ENCODE data around the gene CNBD2. TPM values are rescaled to one million over a fixed set of nuclear protein-coding genes. Genes with fewer than 3 reads are reported as not detected.
"Not testable (repeated sequence)": the region's sequence is repeated elsewhere in the genome, so short reads cannot be mapped to it uniquely, and the experiment has no call there.

The CNBD2 gene
- polyA plus RNA-seq, 1 experiment, result 2.4 TPM

DNA sequence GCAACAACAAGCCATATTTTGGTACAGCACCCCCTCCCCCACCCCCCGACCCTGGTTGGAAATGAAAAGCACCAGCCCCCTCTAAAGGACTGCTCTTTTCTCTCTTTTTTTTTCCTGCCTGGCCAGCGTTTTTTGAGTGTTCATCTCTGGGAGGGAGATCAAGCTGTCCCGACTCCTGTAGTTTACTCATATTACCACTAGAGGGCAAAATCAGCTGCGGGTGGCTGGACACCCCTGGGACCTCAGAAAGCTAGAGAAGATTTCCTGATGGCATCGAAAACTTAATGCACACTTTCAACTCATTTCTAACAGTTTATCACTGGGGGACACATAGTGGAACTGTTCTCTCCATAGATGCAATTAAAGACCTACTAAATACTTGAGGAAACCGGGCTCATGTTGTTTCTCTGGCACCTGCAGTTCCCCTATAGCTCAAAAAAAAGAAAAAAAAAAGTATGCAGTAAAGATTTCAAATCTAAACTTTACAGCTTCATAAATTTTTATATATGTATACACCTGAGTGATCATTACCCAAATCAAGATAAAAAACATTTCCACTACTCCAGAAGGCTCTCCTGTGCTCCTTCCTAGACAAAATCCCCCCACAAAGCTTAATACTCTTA is 24.4 kb downstream of the CNBD2 start:
- DNase-seq (ENCODE audit: low read depth), result no peak
- TF ChIP-seq, protein P1, sequence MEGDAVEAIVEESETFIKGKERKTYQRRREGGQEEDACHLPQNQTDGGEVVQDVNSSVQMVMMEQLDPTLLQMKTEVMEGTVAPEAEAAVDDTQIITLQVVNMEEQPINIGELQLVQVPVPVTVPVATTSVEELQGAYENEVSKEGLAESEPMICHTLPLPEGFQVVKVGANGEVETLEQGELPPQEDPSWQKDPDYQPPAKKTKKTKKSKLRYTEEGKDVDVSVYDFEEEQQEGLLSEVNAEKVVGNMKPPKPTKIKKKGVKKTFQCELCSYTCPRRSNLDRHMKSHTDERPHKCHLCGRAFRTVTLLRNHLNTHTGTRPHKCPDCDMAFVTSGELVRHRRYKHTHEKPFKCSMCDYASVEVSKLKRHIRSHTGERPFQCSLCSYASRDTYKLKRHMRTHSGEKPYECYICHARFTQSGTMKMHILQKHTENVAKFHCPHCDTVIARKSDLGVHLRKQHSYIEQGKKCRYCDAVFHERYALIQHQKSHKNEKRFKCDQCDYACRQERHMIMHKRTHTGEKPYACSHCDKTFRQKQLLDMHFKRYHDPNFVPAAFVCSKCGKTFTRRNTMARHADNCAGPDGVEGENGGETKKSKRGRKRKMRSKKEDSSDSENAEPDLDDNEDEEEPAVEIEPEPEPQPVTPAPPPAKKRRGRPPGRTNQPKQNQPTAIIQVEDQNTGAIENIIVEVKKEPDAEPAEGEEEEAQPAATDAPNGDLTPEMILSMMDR (IDR thresholded peaks at IDR 0.05; ENCODE audit: insufficient read depth, low read depth, low read length), result peak; percentile 91
- Histone ChIP-seq H3K36me3 (ENCODE audit: control insufficient read depth, insufficient read depth, low read length) (no peaks in the 10 kb centered on the region), H3K4me3 (ENCODE audit: low read depth, low read length) (no peak overlapping the region), H3K27me3 (ENCODE audit: control insufficient read depth, insufficient read depth, low read length) (no peaks in the 10 kb centered on the region)
- ChIA-PET POLR2A (interaction anchor here (0.6 kb wide), 1 partner anchor 101 kb away, joined by 6 read pairs; no protein-coding TSS in a partner anchor), CTCF (interaction anchor here (0.6 to 14.7 kb wide), 41 partner anchors 11 to 1282 kb away, joined by 3 to 498 read pairs (median 4); partner anchors contain the start of gene SCAND1)

DNA sequence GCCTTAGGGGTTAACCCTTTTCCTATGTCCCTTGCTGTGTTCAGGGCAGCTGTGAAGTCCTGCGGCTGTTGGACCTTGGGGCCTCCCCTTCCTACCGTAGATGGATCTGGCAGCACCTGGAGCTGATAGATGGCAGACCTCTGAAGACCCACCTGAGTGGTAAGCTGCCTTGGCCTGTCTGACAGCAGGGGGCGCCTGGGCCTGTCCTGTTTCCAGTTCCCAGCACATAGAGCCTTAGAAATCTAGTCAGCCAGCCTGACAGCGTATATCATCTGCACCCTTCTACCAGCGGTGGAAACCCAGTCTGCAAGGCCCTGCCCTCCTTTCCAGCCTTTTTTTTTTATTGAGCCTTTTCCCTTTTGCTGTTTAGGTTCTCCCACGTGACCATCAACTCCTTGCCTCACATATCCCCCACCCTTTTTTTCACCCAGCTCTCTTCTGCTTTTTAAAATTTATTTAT is 26.6 kb downstream of the CNBD2 start:
- Histone ChIP-seq H3K4me3 (ENCODE audit: low read depth, low read length) (no peak overlapping the region), H3K27me3 (ENCODE audit: control insufficient read depth, insufficient read depth, low read length) (no peaks in the 10 kb centered on the region), H3K36me3 (ENCODE audit: control insufficient read depth, insufficient read depth, low read length) (no peaks in the 10 kb centered on the region)
- ChIA-PET POLR2A (no interaction called here), CTCF (interaction anchor here (0.6 to 14.7 kb wide), 31 partner anchors 8 to 205 kb away, joined by 3 to 498 read pairs (median 4); partner anchors contain the start of gene CNBD2)
- TF ChIP-seq, protein P1 (IDR thresholded peaks at IDR 0.05; ENCODE audit: insufficient read depth, low read depth, low read length), result peak; percentile 98
- no peak for DNase-seq (ENCODE audit: low read depth)

DNA sequence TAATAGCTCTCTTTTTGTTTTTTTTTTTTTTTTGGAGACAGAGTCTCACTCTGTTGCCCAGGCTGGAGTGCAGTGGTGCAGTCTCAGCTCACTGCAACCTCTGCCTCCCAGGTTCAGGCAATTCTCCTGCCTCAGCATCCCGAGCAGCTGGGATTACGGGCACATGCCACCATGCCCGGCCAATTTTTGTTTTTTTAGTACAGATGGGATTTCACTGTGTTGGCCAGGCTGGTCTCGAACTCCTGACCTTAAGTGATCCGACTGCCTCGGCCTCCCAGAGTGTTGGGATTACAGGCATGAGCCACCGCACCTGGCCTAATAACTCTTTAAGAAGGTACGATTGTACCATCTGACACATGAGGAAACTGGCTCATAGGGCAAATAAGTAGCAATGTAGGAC is 28.1 kb downstream of the CNBD2 start:
- POLR2A ChIA-PET; H3K36me3 ChIP-seq (ENCODE audit: control insufficient read depth, insufficient read depth, low read length); DNase-seq (ENCODE audit: low read depth); H3K4me3 ChIP-seq (ENCODE audit: low read depth, low read length); H3K27me3 ChIP-seq (ENCODE audit: control insufficient read depth, insufficient read depth, low read length): not testable (repeated sequence)
- CTCF ChIA-PET, result interaction anchor here (0.6 to 14.7 kb wide), 5 partner anchors 19 to 214 kb away, joined by 3 to 498 read pairs (median 5); no protein-coding TSS in a partner anchor

DNA sequence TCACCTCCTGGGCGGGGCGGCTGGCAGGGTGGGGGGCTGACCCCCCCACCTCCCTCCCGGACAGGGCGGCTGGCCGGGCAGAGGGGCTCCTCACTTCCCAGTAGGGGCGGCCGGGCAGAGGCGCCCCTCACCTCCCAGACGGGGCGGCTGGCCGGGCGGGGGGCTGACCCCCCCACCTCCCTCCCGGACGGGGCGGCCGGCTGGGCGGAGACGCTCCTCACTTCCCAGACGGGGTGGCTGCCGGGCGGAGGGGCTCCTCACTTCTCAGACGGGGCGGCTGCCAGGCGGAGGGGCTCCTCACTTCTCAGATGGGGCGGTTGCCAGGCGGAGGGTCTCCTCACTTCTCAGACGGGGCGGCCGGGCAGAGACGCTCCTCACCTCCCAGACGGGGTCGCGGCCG is 32.9 kb downstream of the CNBD2 start:
- H3K27me3 ChIP-seq (ENCODE audit: control insufficient read depth, insufficient read depth, low read length); DNase-seq (ENCODE audit: low read depth); CTCF ChIA-PET; POLR2A ChIA-PET; H3K4me3 ChIP-seq (ENCODE audit: low read depth, low read length); H3K36me3 ChIP-seq (ENCODE audit: control insufficient read depth, insufficient read depth, low read length): not testable (repeated sequence)

DNA sequence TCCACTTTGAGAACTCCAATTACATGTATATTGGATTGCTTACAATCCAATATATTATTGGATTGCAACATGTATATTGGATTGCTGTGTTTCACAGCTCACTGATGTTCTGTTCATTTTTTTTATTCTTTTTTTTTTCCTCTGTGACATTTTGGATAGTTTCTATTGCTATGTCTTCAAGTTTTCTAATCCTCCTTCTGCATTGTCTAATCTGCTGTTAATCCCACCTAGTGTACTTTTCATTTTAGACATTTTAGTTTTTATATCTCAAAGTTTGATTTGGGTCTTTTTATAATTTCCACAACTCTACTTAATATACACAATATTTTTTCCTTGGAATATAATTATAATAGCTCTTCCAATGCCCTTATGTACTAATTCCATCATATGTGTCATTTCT is 34.5 kb downstream of the CNBD2 start:
- H3K27me3 ChIP-seq (ENCODE audit: control insufficient read depth, insufficient read depth, low read length), result no peaks in the 10 kb centered on the region
- ChIA-PET CTCF (interaction anchor here (0.6 to 1.8 kb wide), 4 partner anchors 8 to 136 kb away, joined by 3 to 7 read pairs (median 5); no protein-coding TSS in a partner anchor), POLR2A (no interaction called here)
- no peaks in the 10 kb centered on the region for H3K36me3 ChIP-seq (ENCODE audit: control insufficient read depth, insufficient read depth, low read length)
- TF ChIP-seq, protein P1 (IDR thresholded peaks at IDR 0.05; ENCODE audit: insufficient read depth, low read depth, low read length), result no peak
- DNase-seq (ENCODE audit: low read depth), result no peak
- H3K4me3 ChIP-seq (ENCODE audit: low read depth, low read length), result no peak overlapping the region

DNA sequence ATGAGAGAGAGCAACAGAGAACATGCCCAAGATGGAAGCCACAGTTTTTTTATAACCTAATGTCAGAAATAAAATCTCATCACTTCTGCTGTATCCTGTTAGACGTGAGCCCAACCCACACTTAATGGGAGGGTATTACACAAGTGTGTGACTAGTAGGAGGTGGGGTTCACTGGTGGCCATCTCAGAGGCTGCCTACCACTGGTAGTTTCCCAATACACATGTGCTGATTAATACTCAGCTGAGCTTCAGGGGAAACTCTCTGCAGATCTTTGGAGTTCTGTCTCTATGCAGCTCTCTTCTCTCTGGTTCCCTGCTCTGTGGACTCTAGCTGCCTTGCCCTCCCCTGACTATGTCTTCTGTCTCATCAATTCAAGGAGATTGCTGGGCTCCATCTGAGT is 35.7 kb downstream of the CNBD2 start:
- CTCF ChIA-PET, result interaction anchor here (1.2 to 1.8 kb wide), 2 partner anchors 9 to 11 kb away, joined by 5 to 7 read pairs; no protein-coding TSS in a partner anchor
- Histone ChIP-seq H3K4me3 (ENCODE audit: low read depth, low read length) (no peak overlapping the region), H3K27me3 (ENCODE audit: control insufficient read depth, insufficient read depth, low read length) (no peaks in the 10 kb centered on the region), H3K36me3 (ENCODE audit: control insufficient read depth, insufficient read depth, low read length) (no peaks in the 10 kb centered on the region)
- no peak for DNase-seq (ENCODE audit: low read depth)
- POLR2A ChIA-PET, result no interaction called here
- TF ChIP-seq, protein P1 (IDR thresholded peaks at IDR 0.05; ENCODE audit: insufficient read depth, low read depth, low read length), result no peak

Measured in BJ (cell line).